Measurements from ENCODE around the gene CERK.

- TF ChIP-seq CTCF (IDR thresholded peaks at IDR 0.05), result no peak
- TF ChIP-seq POLR2A (IDR thresholded peaks at IDR 0.05), result no peak
These were observed 14.9 kb upstream of the CERK start for GRCh38 chr22:46752988-46753310.

Data from heart left ventricle (tissue), 13 donors.